HG02571 (cell line): ENCODE data around the gene GNAO1.

ENCODE experiments used
- ATAC-seq: cut with Tn5 transposase; IDR thresholded peaks from one replicate; pipeline ENCODE4 v1.9.1; 2021; ENCODE audit warnings: mild to moderate bottlenecking, moderate library complexity; ENCODE audit not compliant: unreplicated experiment

GNAO1 gene

GRCh38 chr16:56191156-56191815, at the start of gene GNAO1:
Gene GNAO1 (plus strand): TSS chr16:56191489. CDS start chr16:56192236, 747 bp downstream.
- ATAC-seq: no peak

GRCh38 chr16:56143666-56144065, 47.6 kb upstream of the GNAO1 start:
- no peak for ATAC-seq

GRCh38 chr16:56145369-56145768, 45.9 kb upstream of the GNAO1 start:
- no peak for ATAC-seq

- no peak for ATAC-seq
Measured at GRCh38 chr16:56151621-56152020, 39.7 kb upstream of the GNAO1 start.

GRCh38 chr16:56161658-56162057, 29.6 kb upstream of the GNAO1 start:
- no peak for ATAC-seq

- ATAC-seq: no peak
Measured at GRCh38 chr16:56163089-56163488, 28.2 kb upstream of the GNAO1 start.

GRCh38 chr16:56163938-56164337, 27.4 kb upstream of the GNAO1 start:
- ATAC-seq: no peak

GRCh38 chr16:56164636-56165035, 26.7 kb upstream of the GNAO1 start:
- no peak for ATAC-seq

- ATAC-seq: no peak
Measured at GRCh38 chr16:56174411-56174810, 16.9 kb upstream of the GNAO1 start.

- no peak for ATAC-seq
Measured at GRCh38 chr16:56181401-56181800, 9.9 kb upstream of the GNAO1 start.

GRCh38 chr16:56183266-56183665, 8.0 kb upstream of the GNAO1 start:
- ATAC-seq: no peak

- no peak for ATAC-seq
Measured at GRCh38 chr16:56190048-56190676, 1.1 kb upstream of the GNAO1 start.

- no peak for ATAC-seq
Measured at GRCh38 chr16:56190677-56191155, 573 bp upstream of the GNAO1 start.

- no peak for ATAC-seq
Measured at GRCh38 chr16:56191835-56192634, 746 bp downstream of the GNAO1 start.

- ATAC-seq: no peak
Measured at GRCh38 chr16:56192635-56192945, 1.3 kb downstream of the GNAO1 start.

GRCh38 chr16:56192986-56193945, 2.0 kb downstream of the GNAO1 start:
- ATAC-seq: no peak

- no peak for ATAC-seq
Measured at GRCh38 chr16:56193951-56194726, 2.9 kb downstream of the GNAO1 start.

- ATAC-seq: no peak
Measured at GRCh38 chr16:56195151-56195550, 3.9 kb downstream of the GNAO1 start.

GRCh38 chr16:56196381-56196780, 5.1 kb downstream of the GNAO1 start:
- ATAC-seq: no peak
